ENCODE data around the gene ZNF516.

ZNF516 gene

DNA sequence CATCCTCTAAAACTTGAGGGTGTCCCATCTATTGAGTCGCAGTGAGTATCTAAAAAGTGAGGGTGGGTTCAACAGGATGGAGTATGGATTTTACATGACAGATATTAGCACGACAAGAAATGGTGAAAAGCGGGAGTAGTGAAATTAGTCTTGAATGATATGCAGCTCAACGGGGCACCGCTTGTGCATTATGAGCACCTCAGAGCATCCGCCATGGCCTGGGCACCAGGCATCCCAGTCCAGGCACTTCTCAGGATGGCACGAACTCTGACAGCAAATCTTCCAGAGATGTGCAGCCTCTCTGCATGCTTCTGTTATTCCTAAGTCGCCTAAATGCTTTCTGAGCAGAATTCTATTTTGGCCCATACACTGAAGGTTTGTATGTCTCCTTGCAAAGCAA is 57.1 kb downstream of the ZNF516 start:
- DNase-seq (ENCODE audit: low spot score) = no peak

- DNase-seq (ENCODE audit: low spot score) = no peak
These were observed 58.0 kb downstream of the ZNF516 start for GRCh38 chr18:76437011-76437410.

- no peak for DNase-seq (ENCODE audit: low spot score)
These were observed 58.7 kb downstream of the ZNF516 start for GRCh38 chr18:76436342-76436741.

DNA sequence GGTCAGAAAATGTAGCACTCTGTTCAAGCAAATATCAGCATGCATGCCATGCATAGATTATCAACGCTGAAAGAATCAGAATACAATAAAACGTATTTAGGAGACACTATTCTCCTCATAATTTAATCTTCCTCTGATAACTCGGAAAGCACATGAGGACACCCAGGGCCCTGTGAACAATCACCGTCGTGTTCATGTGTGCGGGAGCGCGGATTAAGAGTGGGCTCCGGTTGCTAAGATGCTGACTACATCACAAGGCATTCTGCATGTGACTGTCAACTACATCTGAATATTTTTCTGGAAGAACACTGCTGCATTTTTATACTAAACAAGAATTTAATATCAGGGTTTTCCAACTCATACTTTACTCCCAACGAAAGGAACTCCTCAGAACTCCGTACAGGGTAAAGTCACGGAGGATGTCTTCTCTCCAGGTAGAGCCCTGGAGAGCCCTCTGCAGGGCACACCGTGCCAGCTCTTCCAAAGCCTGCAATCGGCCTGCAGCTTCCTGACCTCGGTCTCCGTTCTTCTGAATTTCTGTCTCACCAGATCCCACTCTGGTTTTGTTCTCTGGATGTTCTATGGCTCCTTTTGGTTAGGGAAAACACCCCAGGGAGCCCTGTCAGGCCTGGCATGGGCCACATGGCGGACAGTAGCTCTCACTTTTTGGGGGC is 59.6 kb downstream of the ZNF516 start:
- DNase-seq (ENCODE audit: low spot score) = no peak

DNA sequence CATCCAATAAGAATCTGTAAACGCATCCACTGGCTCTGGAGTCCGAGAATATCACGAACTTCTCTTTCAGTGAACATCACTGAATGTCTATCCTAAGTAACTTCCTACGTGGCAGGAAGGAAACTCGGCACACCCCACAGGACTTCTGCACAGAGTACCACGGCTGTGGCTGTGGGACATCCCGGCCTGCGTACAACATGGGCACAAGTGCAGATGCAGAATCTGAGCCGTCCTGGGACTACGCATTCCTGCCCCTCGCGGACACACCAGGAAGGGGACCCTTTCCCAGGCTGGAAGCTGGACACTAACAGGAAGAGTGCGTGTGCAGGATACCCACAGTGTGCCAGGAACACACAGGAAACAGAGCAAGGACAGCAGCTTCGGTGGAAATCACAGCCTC is 60.6 kb downstream of the ZNF516 start:
- DNase-seq (ENCODE audit: low spot score) = no peak

DNA sequence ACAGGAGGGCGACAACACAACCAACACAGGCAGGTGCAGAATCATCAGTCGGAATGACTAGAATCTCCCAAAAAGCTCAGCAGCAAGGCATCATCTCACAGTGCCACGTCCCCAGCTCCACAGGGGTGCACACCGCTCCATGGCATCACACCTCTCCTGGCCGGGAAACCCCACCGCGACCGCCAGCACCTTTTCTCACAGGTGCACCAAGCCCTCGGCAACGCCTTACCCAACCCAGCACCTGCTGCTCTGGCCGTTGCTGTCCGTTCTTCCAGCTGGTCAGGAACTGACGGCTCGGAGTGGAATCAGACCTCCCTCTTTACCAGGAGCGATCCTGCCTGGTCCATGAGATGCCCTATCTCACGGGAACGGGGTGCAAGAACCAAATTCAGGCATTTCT is 61.3 kb downstream of the ZNF516 start:
- DNase-seq (ENCODE audit: low spot score) = no peak

- DNase-seq (ENCODE audit: low spot score) = no peak
These were observed 61.9 kb downstream of the ZNF516 start for GRCh38 chr18:76432970-76433767.

DNA sequence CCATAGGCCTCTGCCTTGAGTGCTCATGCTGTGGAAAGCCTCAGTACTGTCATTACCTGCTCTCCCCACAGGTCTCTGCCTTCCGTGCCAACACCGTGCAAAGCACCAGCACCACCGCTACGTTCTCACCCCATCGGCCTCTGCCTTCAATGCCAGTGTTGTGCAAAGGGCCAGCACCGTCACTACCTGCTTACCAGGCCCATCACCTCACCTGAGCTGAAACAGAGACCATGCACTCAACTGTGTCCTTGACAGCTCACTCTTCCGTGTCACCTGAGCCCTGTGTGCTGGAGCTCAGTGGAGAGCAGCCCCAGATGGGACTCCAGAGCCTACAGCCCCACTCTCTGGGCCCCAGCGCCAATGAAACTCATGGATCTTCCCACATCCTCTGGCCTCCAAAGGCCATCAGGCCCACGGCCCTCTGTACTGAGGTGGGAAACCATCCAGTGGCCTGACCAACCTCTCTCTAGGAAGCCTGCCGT is 62.7 kb downstream of the ZNF516 start:
- DNase-seq (ENCODE audit: low spot score) = no peak

GRCh38 chr18:76431437-76432273 is 63.4 kb downstream of the ZNF516 start:
- DNase-seq (ENCODE audit: low spot score) = no peak

- no peak for DNase-seq (ENCODE audit: low spot score)
These were observed 64.4 kb downstream of the ZNF516 start for GRCh38 chr18:76430636-76431035.

GRCh38 chr18:76429262-76430126 is 65.5 kb downstream of the ZNF516 start:
- no peak for DNase-seq (ENCODE audit: low spot score)

- DNase-seq (ENCODE audit: low spot score) = no peak
These were observed 66.4 kb downstream of the ZNF516 start for GRCh38 chr18:76428396-76429261.

DNA sequence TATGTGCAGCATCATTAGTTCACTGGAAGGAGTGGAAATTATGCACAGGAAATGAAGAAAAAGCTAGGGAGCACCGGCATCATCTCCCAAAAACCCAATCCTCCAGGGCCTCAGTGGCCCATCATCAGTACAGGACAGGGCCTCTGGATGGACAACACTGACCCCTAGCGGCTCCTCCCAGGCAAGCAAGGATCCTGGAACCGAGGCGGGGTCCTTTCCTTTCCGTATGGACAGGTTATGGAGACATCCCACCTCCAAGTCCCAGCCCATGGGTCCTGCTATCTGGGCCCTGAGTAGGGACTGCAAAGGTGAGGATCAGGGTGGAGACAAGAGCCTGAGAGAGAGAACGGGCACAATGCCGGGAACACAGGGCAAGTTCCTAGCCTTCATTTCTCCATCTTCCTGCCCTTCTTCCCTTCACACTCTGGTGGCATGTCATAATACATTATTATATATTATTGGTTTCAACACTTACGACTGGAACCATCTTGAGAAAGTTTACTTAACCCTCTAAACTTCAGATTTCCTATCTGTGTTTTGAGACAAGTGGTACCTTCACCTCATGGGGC is 68.2 kb downstream of the ZNF516 start:
- DNase-seq (ENCODE audit: low spot score) = peak; percentile 13

DNA sequence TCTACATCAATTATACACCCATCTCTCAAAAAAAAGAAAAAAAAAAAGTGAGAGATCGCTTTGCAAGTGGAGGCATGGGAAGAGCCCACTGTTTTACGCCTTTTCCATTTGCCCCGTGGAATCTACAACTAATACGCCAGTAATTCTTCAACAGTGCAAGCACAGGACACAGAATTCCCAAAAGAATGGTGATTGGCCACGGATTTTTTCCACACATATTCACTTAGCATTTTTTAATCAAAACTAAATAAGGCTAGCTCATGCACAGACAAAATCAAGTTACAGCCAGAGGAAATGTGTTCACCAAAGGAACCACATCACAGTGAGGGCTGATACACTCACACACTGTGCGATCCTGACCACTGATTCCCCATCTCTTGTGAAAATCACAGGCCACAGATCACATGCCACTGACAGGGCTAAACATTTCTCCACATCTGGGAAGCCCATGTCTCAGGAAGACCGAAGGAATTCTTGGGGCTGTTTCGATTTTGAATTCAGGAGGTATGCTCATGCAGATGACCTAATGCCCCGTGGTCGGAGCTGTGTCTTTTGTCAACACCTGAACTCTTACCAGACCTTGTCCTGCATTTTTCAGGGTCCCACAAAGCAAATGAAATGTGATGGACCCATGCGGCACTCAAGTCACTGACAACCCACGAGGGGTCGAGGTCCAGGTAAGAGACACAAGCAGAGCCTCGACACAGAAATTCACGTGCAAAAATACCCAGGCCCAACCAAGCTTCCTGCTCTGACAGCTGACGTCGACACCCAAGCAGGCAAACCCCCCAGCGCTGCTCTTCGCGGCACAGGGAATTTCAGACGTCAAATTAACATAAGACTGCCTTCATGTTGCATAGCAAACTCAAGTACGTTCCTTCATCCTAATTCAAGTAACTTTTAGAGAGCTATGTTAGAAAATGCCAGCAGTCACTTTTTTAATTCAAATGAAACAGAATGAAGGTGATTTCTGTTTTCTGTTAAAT is 69.6 kb downstream of the ZNF516 start:
- no peak for DNase-seq (ENCODE audit: low spot score)

GRCh38 chr18:76422838-76423237 is 72.2 kb downstream of the ZNF516 start:
- DNase-seq (ENCODE audit: low spot score) = no peak

GRCh38 chr18:76422121-76422520 is 72.9 kb downstream of the ZNF516 start:
- no peak for DNase-seq (ENCODE audit: low spot score)

- DNase-seq (ENCODE audit: low spot score) = no peak
These were observed 73.4 kb downstream of the ZNF516 start for GRCh38 chr18:76421685-76422078.

- DNase-seq (ENCODE audit: low spot score) = no peak
These were observed 74.0 kb downstream of the ZNF516 start for GRCh38 chr18:76420898-76421684.
